Activated CD4-positive, alpha-beta memory T cell treated with anti-CD3 and anti-CD28 coated beads, Interleukin-2, amount 10 ng/mL, durations not matched to agents 7 days and 5 days (primary cell): ENCODE data around the gene HSD17B8. TPM values are rescaled to one million over a fixed set of nuclear protein-coding genes. Genes with fewer than 3 reads are reported as not detected.

Experiments used
- CTCF ChIA-PET: fragments of 350-600 bp; sonication (Branson Sonifier 250); formaldehyde crosslinking; loops from one replicate; lab custom pipeline; 2021; ENCODE audit warnings: antibody characterized with exemption, inconsistent platforms; lab: Charles Lee
- POLR2A ChIA-PET: fragments of 350-600 bp; sonication (Branson Sonifier 250); formaldehyde crosslinking; loops from one replicate; lab custom pipeline; 2021; ENCODE audit warnings: antibody characterized with exemption; lab: Charles Lee
- DNase-seq: peaks from one replicate; pipeline ENCODE4 v3.0.0-alpha.2; 2020
- H3K27ac Mint-ChIP-seq: one replicate; pipeline ENCODE4 v1.8.0; 2021; ENCODE audit warnings: mild to moderate bottlenecking, mixed read lengths
- H3K27me3 Mint-ChIP-seq: one replicate; pipeline ENCODE4 v1.8.0; 2021; ENCODE audit warnings: mixed read lengths
- H3K36me3 Mint-ChIP-seq: one replicate; pipeline ENCODE4 v1.8.0; 2021; ENCODE audit warnings: low read depth, mixed read lengths
- H3K4me1 Mint-ChIP-seq: one replicate; pipeline ENCODE4 v1.8.0; 2021; ENCODE audit warnings: mixed read lengths
- H3K4me3 Mint-ChIP-seq: one replicate; pipeline ENCODE4 v1.8.0; 2021; ENCODE audit warnings: mild to moderate bottlenecking, mixed read lengths
- H3K9me3 Mint-ChIP-seq: one replicate; pipeline ENCODE4 v1.8.0; 2021; ENCODE audit warnings: mixed read lengths
- total RNA-seq, 2 experiments: library from RNA; stranded (reverse); gene quantifications; one replicate each; pipeline ENCODE4 v1.2.3, GENCODE V29; 2021

HSD17B8 gene
- total RNA-seq, 2 experiments from 2014 or later: 11.4 to 13.0 TPM

DNA sequence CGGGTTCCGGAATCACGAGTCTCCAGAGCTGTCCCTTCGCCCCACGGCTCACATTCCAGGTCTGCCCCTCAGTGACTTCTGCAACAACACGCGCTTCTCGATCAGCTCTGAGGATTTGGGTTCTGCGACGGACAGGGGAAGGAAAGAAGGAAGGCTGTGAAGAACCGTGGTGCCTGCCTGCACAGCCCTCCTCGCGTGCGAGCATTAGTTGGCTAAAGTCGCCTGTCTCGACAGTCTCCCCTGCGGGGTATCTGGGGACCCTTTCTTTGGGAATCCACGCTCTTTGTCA lies 44.1 kb downstream of the HSD17B8 start:
- DNase-seq: no peak
- Mint-ChIP-seq H3K9me3 (no peaks in the 10 kb centered on the region), H3K27me3 (peaks cover 2% of the 10 kb centered on the region), H3K36me3 (peaks cover 30% of the 10 kb centered on the region), H3K4me3 (peak overlapping the region; percentile 74), H3K27ac (peak overlapping the region; percentile 87), H3K4me1 (peaks cover 46% of the 10 kb centered on the region)
- ChIA-PET CTCF (interaction anchor here (0.7 to 3.7 kb wide), 51 partner anchors 11 to 395 kb away, joined by 3 to 62 read pairs (median 6); partner anchors contain the start of genes B3GALT4, HLA-DPA1, HLA-DPB1 and PSMB9), POLR2A (interaction anchor here (0.5 to 5.2 kb wide), 25 partner anchors 11 to 389 kb away, joined by 3 to 71 read pairs (median 5); partner anchors contain the start of genes B3GALT4, HLA-DPA1, HSD17B8 and PFDN6)

DNA sequence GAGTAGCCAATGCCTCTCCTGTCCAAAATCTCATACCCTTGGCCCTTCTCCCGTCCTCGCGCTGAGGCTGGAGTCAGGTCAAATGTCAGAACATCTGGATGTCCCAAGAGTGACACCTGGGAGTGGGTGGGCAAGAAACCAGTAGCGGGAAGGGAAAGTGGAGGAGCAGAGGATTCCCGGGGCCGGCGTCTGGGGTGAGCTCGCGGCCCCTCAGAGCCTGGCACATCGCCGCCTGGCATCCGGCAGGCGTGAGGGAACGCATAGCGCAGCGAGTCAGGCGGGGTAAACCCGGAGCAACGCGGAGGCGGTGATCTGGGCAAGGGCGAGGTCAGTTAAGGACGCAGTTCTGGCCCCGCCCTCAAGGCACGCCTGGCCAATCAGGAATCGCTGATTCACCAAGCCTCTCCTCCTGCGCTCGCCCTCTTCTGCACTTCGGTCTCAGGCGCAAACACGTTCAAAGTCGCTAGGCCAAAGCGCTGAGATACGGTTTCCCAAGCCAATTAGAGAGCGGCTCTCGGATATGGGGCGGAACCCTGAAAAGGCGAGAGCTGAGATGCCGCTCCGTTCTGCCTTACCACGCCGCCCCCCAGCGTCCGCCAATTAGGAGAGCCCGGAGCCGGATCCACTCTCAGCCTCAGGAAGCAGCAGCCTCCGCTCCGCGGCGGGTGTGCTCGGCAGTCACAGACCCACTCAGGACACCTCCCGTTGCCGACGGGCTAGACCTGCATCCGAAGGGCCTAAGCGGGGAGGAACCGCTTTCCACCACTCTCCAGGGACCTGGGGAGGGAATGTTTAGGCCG lies 44.7 kb downstream of the HSD17B8 start:
- peak overlapping the region; percentile 87 for H3K27ac Mint-ChIP-seq
- H3K27me3 Mint-ChIP-seq: no peaks in the 10 kb centered on the region
- H3K4me1 Mint-ChIP-seq: peaks cover 46% of the 10 kb centered on the region
- CTCF ChIA-PET: interaction anchor here (0.7 to 3.7 kb wide), 53 partner anchors 11 to 396 kb away, joined by 3 to 62 read pairs (median 5); partner anchors contain the start of genes B3GALT4, HLA-DPA1, HLA-DPB1 and HSD17B8
- POLR2A ChIA-PET: interaction anchor here (0.5 to 5.2 kb wide), 29 partner anchors 9 to 404 kb away, joined by 3 to 71 read pairs (median 5); partner anchors contain the start of genes B3GALT4, HLA-DPA1, HSD17B8 and PFDN6
- H3K9me3 Mint-ChIP-seq: no peaks in the 10 kb centered on the region
- peaks cover 30% of the 10 kb centered on the region for H3K36me3 Mint-ChIP-seq
- peak; percentile 98 for DNase-seq
- H3K4me3 Mint-ChIP-seq: peak overlapping the region; percentile 74

DNA sequence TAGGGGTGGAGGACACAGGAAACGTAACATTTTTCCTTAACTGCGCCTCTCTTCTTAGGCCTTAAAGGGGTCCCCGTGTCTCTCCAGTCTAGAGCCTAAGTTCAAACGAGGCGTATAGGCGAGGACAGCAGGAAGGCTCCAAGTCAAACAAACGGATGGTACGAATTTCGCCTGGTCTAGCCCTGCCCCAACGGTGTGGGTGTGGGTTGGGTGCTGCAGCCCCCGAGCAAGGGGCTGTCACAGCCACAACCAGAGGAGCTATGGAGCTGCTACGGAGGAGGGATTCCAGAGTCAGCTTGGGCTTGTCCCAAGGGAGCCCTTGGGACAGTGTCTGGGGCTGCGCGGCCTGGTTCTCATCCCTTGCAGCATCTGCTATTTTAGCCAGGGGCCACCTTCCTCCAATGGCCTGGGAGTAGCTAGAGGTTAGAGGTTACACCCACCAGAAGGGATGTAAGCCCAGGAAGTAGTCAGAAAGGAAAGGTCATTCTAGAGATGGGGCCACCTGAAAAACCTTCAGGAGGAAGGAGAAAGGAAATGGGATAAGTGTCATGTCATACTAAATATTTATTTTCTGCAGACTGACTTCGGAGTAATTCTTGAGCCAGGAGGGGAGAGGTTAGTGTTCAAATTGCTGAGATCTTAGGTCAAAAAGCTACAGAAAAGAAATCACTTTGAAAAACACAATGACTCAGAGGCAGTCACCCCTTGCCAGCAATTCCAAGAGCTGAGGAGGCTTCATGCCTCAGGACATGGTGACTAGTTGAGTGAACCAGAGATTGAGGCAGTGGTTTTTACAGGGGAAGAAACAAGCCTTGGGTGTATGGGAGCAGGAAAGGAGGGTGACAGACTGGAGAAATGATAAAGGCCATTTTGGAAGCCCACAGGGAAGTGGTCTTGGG lies 45.5 kb downstream of the HSD17B8 start:
- Mint-ChIP-seq H3K27ac (peak overlapping the region; percentile 87), H3K27me3 (no peaks in the 10 kb centered on the region), H3K36me3 (peaks cover 30% of the 10 kb centered on the region), H3K9me3 (no peaks in the 10 kb centered on the region), H3K4me1 (peaks cover 46% of the 10 kb centered on the region), H3K4me3 (peak overlapping the region; percentile 74)
- no peak for DNase-seq
- ChIA-PET POLR2A (interaction anchor here (0.5 to 5.2 kb wide), 20 partner anchors 10 to 405 kb away, joined by 3 to 71 read pairs (median 7); partner anchors contain the start of genes B3GALT4, HSD17B8, PFDN6 and RGL2), CTCF (interaction anchor here (0.8 to 3.7 kb wide), 24 partner anchors 10 to 396 kb away, joined by 3 to 62 read pairs (median 7); partner anchors contain the start of genes B3GALT4, HSD17B8, PSMB9 and RING1)

DNA sequence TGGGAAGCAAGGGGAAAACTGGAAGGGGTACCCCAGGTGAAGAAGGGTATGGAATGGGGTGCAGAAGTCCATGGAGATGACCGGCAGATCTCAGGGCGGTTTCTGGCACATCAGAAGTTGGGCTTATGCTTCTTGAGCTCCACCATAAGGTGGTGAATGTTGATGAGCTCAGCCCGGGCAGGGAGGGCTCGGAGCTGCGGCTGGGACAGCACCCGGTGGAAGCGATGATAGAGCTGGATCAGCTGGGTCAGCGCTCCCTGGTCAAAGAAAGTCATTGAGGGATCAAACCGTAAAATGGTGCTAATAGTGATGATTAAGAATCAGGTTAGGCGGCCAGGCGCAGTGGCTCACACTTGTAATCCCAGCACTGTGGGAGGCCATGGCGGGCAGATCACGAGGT lies 46.3 kb downstream of the HSD17B8 start:
- Mint-ChIP-seq H3K27ac (peak overlapping the region; percentile 87), H3K4me3 (peak overlapping the region; percentile 74), H3K27me3 (no peaks in the 10 kb centered on the region), H3K36me3 (peaks cover 31% of the 10 kb centered on the region), H3K4me1 (peaks cover 46% of the 10 kb centered on the region), H3K9me3 (no peaks in the 10 kb centered on the region)
- CTCF ChIA-PET: interaction anchor here (0.7 to 3.4 kb wide), 6 partner anchors 21 to 383 kb away, joined by 3 to 27 read pairs (median 4); partner anchors contain the start of genes B3GALT4, RPS18 and VPS52
- no peak for DNase-seq
- POLR2A ChIA-PET: interaction anchor here (0.9 to 5.2 kb wide), 7 partner anchors 11 to 278 kb away, joined by 3 to 71 read pairs (median 26); partner anchors contain the start of genes B3GALT4, PFDN6, RGL2 and RPS18

DNA sequence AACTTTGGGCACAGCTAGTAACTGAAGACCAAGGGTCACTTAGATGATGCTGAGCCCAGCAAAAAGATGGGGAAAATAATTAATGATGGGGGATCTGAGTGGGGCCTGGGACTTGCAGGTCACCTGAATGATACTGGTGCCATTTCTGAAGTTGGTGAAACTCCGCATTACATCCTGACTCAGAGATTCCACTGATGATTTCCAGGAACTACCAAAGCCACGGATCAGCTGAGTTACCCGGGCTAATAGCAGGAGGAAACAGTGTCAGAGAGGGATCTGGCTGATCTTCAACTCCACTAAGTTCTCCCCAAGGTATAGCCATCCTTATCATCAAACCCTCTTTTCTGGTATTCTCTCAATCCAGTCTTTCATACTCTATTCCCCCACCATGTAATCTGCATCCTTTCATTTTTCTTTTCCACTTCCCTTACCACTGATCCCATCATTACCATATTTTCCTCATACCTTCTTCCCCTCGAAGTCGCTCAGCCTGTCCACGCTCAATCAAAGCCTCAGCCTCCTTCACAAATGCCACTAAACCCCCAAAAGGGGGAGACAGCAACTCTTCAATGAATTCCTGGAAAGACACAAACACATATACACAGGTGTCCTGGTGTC lies 47.0 kb downstream of the HSD17B8 start:
- DNase-seq: no peak
- H3K36me3 Mint-ChIP-seq: peaks cover 34% of the 10 kb centered on the region
- POLR2A ChIA-PET: interaction anchor here (3.8 to 5.2 kb wide), 5 partner anchors 20 to 279 kb away, joined by 12 to 71 read pairs (median 30); partner anchors contain the start of genes B3GALT4, PFDN6, RGL2 and RPS18
- H3K27me3 Mint-ChIP-seq: no peaks in the 10 kb centered on the region
- H3K4me3 Mint-ChIP-seq: peak overlapping the region; percentile 11
- H3K9me3 Mint-ChIP-seq: no peaks in the 10 kb centered on the region
- peak overlapping the region; percentile 47 for H3K27ac Mint-ChIP-seq
- CTCF ChIA-PET: interaction anchor here (0.7 to 1.4 kb wide), 2 partner anchors 94 to 383 kb away, joined by 3 to 4 read pairs; no protein-coding TSS in a partner anchor
- H3K4me1 Mint-ChIP-seq: peaks cover 46% of the 10 kb centered on the region

DNA sequence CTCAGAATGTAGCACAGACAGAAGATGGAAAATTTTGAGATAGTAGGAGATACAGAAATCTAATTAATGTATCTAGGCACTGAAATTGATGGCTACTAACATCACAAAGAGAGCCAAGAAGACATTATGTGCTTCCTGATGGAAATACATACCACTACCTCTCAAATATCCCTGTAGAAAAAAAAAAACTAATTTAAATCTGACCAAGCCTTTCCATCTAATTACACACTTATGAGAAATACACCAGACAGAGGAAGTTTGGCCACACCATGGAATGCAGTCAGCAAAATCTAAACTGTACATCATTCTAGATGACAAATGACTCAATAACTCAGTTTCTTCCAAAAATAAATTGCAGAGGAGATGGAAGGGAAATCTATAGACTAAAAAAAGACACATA lies 48.3 kb downstream of the HSD17B8 start:
- CTCF ChIA-PET: interaction anchor here (0.7 kb wide), 1 partner anchor 14 kb away, joined by 3 read pairs; no protein-coding TSS in a partner anchor
- POLR2A ChIA-PET: interaction anchor here (0.7 to 5.2 kb wide), 2 partner anchors 18 to 94 kb away, joined by 3 to 71 read pairs; partner anchors contain the start of genes RPS18 and VPS52
- Mint-ChIP-seq H3K9me3 (no peaks in the 10 kb centered on the region), H3K27ac (no peak overlapping the region), H3K4me3 (no peak overlapping the region), H3K36me3 (peaks cover 38% of the 10 kb centered on the region), H3K27me3 (no peaks in the 10 kb centered on the region), H3K4me1 (peaks cover 46% of the 10 kb centered on the region)
- no peak for DNase-seq

DNA sequence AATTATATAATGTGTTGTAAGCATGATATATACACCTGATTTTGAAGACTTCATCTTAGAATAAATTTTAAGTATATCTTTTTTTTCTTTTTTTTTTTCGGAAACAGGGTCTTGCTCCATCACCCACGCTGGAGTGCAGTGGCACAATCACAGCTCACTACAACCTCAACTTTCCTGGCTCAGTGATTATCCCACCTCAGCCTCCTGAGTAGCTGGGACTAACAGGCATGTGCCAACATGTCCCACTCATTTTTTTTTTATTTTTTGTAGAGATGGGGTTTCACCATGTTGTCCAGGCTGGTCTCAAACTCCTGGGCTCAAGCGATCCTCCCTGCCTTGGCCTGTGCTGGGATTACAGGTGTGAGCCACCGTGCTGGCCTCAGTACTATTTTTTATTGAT lies 50.1 kb downstream of the HSD17B8 start:
- Mint-ChIP-seq H3K27ac (no peak overlapping the region), H3K4me1 (peaks cover 31% of the 10 kb centered on the region), H3K4me3 (no peak overlapping the region), H3K36me3 (peaks cover 47% of the 10 kb centered on the region), H3K9me3 (no peaks in the 10 kb centered on the region), H3K27me3 (no peaks in the 10 kb centered on the region)
- no peak for DNase-seq
- POLR2A ChIA-PET: interaction anchor here (1.0 to 1.3 kb wide), 2 partner anchors 16 to 46 kb away, joined by 3 to 4 read pairs; partner anchors contain the start of genes RING1 and VPS52
- CTCF ChIA-PET: interaction anchor here (0.5 kb wide), 1 partner anchor 520 kb away, joined by 4 read pairs; no protein-coding TSS in a partner anchor

Other genes with a start within 250 kb of the HSD17B8 start
- gene BRD2, start 236.1 kb upstream of the HSD17B8 start, total RNA-seq: 100 to 1,000 TPM; 290 to 297 TPM
- 1 to 10 TPM; 3.4 to 4.1 TPM for gene HLA-DOA, start 195.1 kb upstream of the HSD17B8 start, total RNA-seq
- 100 to 1,000 TPM; 173 to 176 TPM for gene HLA-DPA1, start 131.0 kb upstream of the HSD17B8 start, total RNA-seq
- 10 to 100 TPM; 89.8 to 95.6 TPM for gene HLA-DPB1, start 128.7 kb upstream of the HSD17B8 start, total RNA-seq
- gene COL11A2, start 12.2 kb upstream of the HSD17B8 start, total RNA-seq: under 1 TPM; 0.53 to 0.60 TPM
- 10 to 100 TPM; 44.0 to 45.0 TPM for gene RXRB, start 4.0 kb upstream of the HSD17B8 start, total RNA-seq
- gene SLC39A7, start 3.8 kb upstream of the HSD17B8 start, total RNA-seq: 10 to 100 TPM; 52.8 to 53.8 TPM
- gene RING1, start 3.8 kb downstream of the HSD17B8 start, total RNA-seq: 10 to 100 TPM; 29.7 to 32.1 TPM
- 10 to 100 TPM; 53.1 to 59.7 TPM for gene VPS52, start 67.2 kb downstream of the HSD17B8 start, total RNA-seq
- gene RPS18, start 67.4 kb downstream of the HSD17B8 start, total RNA-seq: 1,000 to 10,000 TPM; 2,403 to 2,442 TPM
- gene B3GALT4, start 72.5 kb downstream of the HSD17B8 start, total RNA-seq: 10 to 100 TPM; 25.2 to 26.5 TPM
- gene WDR46, start 84.6 kb downstream of the HSD17B8 start, total RNA-seq: 10 to 100 TPM; 37.5 to 41.7 TPM
- 10 to 100 TPM; 63.5 to 65.0 TPM for gene PFDN6, start 84.9 kb downstream of the HSD17B8 start, total RNA-seq
- 10 to 100 TPM; 44.3 to 45.1 TPM for gene RGL2, start 94.3 kb downstream of the HSD17B8 start, total RNA-seq
- 100 to 1,000 TPM; 243 to 249 TPM for gene TAPBP, start 109.4 kb downstream of the HSD17B8 start, total RNA-seq
- 10 to 100 TPM; 16.5 to 18.0 TPM for gene ZBTB22, start 113.1 kb downstream of the HSD17B8 start, total RNA-seq
- gene DAXX, start 118.3 kb downstream of the HSD17B8 start, total RNA-seq: 100 to 1,000 TPM in 1 of 2 experiments, 10 to 100 TPM in 1; 95.7 to 103 TPM
- 100 to 1,000 TPM; 125 to 127 TPM for gene KIFC1, start 187.2 kb downstream of the HSD17B8 start, total RNA-seq
- gene PHF1, start 206.4 kb downstream of the HSD17B8 start, total RNA-seq: 10 to 100 TPM; 46.4 to 51.4 TPM
- gene CUTA, start 213.5 kb downstream of the HSD17B8 start, total RNA-seq: 100 to 1,000 TPM; 243 TPM
- 10 to 100 TPM; 35.3 to 39.7 TPM for gene SYNGAP1, start 215.4 kb downstream of the HSD17B8 start, total RNA-seq
- 1 to 10 TPM; 6.9 to 7.4 TPM for gene ZBTB9, start 249.9 kb downstream of the HSD17B8 start, total RNA-seq